GM18502 (cell line): ENCODE results near the gene IGSF21.

Experiments used
- ATAC-seq: cut with Tn5 transposase; IDR thresholded peaks from one replicate; pipeline ENCODE4 v1.9.1; 2021; ENCODE audit warnings: mild to moderate bottlenecking; ENCODE audit not compliant: unreplicated experiment, poor library complexity

Gene IGSF21

GRCh38 chr1:18107369-18108298, at the start of gene IGSF21:
IGSF21 (plus strand) TSS chr1:18107798; CDS start chr1:18108129, 331 bp downstream.
- no peak for ATAC-seq

DNA sequence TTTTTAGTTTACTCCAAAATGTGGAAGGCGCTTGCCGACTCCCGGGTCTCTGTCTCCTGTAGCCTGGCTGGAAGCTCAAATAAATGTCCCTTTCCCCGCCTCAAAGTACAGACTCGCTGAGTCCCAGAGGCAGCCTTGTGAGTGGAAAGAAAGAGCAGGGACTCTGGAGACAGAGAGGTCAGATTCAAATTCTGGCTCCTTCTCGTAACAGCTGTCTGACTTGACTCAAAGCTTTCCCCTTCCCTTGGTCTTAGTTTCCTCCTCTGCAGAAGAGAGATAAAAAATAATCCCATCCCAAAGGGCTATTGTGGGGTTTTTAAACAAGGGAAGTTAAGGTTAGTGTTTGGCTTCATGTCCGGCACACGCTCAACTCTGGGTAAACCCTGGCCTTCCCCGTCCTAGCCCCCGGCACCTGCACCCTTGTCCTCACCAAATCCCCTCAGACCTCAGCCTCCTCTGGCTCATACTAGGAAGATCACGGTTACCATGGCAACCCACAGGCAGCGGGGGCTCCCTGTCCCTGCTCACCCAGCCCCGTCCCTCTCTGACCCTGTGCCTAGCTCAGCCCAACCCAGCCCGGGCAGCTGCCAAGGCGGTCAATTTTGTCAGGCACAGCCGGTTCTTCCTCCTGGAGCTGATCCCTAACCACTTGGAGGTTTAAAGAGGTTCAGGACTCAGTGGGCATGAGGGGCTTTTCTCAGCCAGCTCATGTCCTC, 49.2 kb upstream of the IGSF21 start:
- ATAC-seq, result no peak

- ATAC-seq, result no peak
These were observed 48.5 kb upstream of the IGSF21 start for GRCh38 chr1:18058981-18059605.

DNA sequence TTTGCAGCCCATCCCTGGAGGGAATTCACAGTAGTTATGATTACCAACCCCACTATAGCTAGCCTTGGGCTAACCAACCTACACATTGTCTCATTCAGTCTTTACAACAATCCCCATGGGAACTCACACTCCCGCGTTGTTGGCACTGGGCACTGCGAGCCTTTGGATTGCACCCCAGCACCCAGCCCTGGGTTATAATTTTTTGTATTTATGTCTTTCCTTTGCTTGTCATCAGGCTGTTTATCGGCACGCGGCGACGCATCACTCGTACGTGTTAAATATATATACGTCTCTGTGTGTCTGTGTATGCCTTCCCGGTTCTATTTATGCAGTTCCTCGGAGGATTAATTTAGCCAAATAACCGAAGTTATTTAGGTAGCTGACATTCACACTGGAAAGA, 47.2 kb upstream of the IGSF21 start:
- ATAC-seq, result no peak

- no peak for ATAC-seq
These were observed 45.4 kb upstream of the IGSF21 start for GRCh38 chr1:18062185-18062584.

DNA sequence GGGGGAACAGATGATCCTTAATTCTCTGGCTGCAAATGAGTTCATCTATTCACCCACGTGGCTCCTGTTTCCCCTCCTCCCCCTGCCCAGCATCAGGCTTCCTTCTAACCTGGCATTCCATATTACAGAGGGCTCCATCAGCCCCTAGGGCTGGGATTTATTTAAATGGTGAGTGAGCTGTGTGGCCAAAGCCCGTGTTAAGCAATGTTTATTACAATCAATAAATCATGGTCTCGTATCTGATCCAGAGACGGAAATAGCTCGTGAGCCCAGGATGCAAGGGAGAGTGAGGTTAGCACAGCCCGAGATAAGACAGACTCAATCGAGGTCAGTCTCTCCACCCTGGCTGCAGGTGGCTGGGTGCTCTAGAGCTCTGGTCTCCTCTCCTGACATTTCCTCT, 43.1 kb upstream of the IGSF21 start:
- no peak for ATAC-seq

DNA sequence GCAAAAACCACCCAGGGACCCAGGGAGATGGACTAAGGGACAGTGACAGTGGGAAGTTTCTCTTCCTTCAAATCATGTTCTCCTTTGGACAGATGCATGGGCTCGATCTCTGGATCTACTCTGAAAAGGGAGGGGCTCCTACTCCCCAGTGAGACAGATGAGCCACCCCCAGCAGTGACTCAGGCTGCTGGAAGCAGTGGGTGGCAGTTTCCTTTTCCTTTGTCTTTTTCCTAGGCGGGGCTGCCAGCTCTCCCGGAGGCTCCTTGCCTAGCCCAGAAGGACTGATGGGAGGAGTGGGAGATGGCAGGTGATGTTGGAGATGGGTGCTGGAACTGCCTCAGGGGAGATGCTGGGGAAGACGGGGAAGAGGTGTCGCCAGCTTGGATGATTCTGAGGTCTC, 41.0 kb upstream of the IGSF21 start:
- ATAC-seq, result no peak

GRCh38 chr1:18069903-18070302, 37.7 kb upstream of the IGSF21 start:
- no peak for ATAC-seq

- ATAC-seq, result no peak
These were observed 35.5 kb upstream of the IGSF21 start for GRCh38 chr1:18072066-18072465.

GRCh38 chr1:18073066-18073642, 34.4 kb upstream of the IGSF21 start:
- no peak for ATAC-seq

DNA sequence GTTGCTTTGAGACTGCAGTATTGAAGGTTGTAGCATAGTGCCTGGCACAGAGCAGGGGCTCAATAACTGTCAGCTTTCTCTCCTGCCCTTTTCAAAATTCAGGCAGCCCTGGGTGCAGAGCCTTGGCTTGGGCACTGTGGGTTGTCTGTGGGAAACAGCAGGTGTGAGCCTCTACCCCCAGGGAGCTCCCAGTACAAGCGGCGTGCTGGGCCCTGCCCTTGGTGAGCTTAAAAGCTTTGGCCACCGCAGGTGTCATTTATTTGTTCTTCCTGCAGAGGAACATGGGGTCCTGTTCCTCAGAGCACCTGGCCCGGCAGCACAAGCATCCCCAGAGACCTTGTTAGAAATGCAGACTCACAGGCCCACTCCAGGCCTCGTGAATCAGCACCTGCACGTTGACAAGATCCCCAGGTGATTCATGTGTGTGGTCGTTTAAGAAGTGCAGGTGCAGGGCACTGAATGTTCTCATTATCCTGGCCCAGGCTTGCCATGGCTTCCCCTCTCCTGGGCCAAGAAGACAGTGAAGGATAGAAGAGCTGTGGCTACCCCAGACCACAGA, 29.9 kb upstream of the IGSF21 start:
- no peak for ATAC-seq

DNA sequence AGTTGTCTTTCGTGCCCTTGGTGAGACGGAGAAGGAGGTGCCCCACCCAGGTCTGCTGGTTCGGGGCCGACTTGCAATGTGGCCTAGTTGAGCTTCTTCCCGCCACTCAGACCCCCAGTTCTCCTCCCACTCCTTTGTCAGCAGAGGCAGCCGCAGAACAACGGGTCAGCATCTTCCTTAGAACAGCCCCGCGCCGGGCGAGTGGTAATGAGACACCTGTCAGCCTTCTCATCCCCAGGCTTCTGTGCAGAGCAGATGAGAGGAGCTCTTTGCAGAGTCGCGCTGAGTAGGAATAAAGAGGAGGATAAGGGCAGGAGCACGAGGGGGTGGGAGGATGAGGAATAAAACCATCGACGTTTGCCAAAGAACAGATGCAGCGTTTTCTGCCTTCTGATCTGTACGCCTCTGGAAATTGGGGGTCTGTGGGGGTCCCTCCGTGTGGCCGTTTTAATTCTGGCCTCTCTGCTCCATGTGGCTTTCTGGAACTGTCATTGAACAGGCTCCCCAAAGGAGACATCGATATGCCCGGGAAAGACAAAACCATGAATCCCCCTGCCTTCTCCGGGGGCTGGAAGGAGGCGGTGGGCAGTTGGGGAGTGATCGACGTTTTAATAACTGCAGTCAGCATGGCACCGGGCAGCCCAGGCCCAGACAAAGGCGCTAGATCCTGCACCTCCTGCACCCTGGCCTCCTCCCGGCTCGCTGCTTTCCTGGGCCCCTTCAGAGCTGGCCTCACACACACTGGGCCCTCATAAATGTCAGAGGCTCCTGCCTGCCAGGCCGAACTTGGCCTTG, 27.5 kb upstream of the IGSF21 start:
- no peak for ATAC-seq

GRCh38 chr1:18085387-18086074, 22.1 kb upstream of the IGSF21 start:
- ATAC-seq, result no peak

- no peak for ATAC-seq
These were observed 19.5 kb upstream of the IGSF21 start for GRCh38 chr1:18088077-18088594.

DNA sequence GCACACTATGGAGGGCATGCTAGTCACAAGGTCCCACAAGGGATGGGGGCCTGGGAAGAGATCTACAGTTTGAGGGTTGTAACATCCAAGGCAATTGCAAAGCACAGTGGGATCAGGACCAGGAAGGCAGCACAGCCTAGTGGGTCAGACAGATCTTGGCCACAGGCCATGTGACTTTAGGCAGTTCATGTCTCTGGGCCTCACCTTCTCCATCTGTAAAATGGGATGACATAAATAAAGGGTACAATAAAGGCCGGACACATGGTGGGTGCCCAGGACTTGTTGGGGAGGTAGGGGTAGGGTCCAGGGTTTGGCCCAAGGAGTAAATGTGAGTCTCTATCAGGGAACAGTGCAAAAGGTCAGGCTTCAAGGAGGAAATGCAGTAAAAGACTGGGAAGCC, 18.1 kb upstream of the IGSF21 start:
- ATAC-seq, result no peak

- no peak for ATAC-seq
These were observed 17.0 kb upstream of the IGSF21 start for GRCh38 chr1:18090636-18091035.

DNA sequence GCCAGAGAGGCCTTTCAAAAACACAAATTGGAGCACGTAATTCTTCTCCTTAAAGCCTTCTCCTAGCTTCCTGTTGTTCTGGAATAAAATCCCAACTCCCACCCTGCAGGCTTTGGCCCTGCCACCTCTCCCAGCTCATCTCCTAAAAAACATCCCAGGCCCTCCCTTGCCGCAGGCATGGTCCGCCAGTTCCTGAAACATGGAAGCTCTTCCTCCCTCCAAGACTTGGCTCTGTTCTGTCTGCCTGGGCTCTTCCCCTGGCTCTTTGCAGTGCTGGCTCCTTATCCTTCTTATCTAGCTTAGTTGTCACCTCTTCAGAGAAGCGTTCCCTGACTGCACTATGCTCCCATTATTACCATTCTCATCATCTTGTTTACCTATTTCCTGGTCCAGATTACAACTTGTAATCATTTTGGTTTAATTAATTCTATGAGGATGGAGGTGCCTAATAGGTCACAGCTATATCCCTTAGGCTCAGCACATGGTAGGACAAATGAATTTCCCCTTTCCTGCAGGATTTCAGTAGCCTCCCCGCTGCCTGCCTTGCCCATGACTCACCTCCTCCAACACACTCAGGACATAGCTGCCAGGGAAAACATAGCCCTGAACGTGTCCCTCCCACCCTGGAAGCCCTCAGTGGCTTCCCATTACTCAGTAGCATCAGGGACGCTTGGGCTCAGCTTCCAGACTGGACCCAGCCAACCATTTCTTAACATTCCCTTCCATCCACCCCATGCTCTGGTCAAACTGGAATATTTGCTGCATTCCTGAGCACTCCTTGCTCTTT, 15.7 kb upstream of the IGSF21 start:
- ATAC-seq, result no peak

- no peak for ATAC-seq
These were observed 14.4 kb upstream of the IGSF21 start for GRCh38 chr1:18093193-18093592.
